ENCODE data around the gene ITGAE. TPM values are rescaled to one million over a fixed set of nuclear protein-coding genes. Genes with fewer than 3 reads are reported as not detected.

Gene ITGAE
- total and polyA plus RNA-seq, 2 experiments from 2014 or later = 11.7 to 44.9 TPM

DNA sequence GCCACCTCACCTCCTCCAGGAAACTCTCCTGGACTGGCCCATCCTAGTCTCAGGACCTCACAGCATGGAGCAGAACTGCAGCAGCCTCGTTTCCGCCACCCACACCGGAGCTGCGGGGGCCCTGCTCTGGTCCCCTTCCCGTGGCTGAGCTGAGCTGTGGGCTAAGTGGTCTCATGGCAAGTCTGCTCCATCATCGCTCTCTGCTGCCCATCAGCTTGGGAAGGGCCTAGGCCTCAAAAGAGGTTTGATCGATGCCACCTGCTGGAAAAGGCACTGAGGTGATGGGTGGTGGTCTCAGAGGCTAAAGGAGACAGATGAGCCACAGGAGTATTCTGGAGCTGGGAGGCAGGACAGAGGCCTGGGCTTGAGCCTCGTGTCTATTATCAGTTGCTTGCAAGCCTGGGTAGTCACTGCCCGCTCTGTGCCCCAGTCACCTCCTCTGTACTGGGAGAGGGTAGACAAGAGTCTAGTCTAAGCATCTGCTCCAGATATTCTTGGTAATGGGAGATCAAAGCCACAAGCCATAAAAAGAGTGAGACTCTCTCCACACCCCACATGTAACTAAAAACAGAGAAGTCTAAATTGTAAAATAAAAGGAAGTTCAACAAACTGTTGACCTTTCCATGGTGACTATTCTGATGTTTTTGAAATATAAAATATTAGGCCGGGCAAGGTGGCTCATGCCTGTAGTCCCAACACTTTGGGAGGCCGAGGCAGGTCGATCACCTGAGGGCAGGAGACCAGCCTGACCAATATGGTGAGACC lies 1.6 kb downstream of the ITGAE start:
- H3K27me3 Mint-ChIP-seq (ENCODE audit: insufficient read depth, low read depth, poor library complexity) = peaks cover 12% of the 10 kb centered on the region
- peak; percentile 36 for ATAC-seq

DNA sequence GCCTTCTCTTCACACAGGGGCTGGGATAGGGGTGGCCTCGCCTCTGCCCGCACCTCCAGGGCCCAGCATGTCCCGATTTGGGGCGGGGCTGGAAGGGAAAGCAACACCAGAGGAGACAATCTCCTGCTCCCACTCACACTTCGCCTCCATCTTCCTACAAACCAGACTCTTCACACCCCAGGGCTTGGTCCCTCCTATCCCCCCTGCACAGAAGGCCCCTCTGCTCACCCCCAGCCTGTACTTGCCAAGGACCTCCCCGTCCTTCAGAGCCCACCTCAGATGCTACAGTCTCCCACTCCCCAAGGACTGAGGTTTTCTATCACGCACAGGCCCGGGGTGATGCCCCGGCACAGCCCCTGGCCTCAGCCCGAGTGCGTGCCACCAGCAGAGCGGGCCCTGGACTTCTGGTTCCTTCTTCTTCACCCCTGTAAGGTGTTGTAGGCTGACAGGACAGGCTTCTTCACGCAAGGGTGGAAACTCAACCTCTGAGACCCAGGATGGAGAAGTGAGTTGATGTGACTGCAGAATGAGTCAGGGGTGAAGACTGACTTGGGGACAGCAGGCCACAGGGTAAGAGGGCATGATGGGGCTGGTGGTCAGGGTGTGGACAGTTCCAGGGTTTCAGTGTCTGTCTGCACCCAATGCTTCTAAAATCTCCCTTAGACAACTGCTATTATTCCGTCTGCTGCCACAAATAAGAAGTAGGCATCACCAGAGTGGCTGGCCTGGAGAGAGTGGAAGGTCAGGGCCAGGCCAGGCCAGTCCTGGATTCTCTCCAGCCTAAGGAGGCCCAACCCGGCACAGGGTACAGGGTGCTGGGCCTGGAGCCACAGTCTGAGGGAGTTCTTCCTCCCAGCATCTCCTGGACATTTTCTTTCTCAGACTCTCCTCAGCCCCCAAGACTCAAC lies 2.5 kb downstream of the ITGAE start:
- H3K4me3 Mint-ChIP-seq = no peak overlapping the region
- H4K20me1 ChIP-seq (replicated peaks; ENCODE audit: insufficient read depth) = no peaks in the 10 kb centered on the region; the same call in none of the 2 replicates
- no peaks in the 10 kb centered on the region for H3K36me3 ChIP-seq (ENCODE audit: insufficient read depth)
- H3K79me2 ChIP-seq (replicated peaks; ENCODE audit: insufficient read depth) = no peaks in the 10 kb centered on the region
- no peak overlapping the region for H3K4me3 ChIP-seq
- H3K4me2 ChIP-seq = no peak overlapping the region
- H3K4me1 Mint-ChIP-seq = peaks cover 4% of the 10 kb centered on the region; the same call in 1 of the 3 replicates
- H3K9me3 Mint-ChIP-seq = no peaks in the 10 kb centered on the region
- H3K27ac Mint-ChIP-seq = no peak overlapping the region; the same call in 1 of the 2 replicates
- H3K27me3 ChIP-seq (ENCODE audit: insufficient read depth) = no peaks in the 10 kb centered on the region
- DNase-seq (ENCODE audit: low spot score) = no peak
- H3F3A ChIP-seq (replicated peaks; ENCODE audit: low read depth) = peaks cover 4% of the 10 kb centered on the region
- H3K36me3 Mint-ChIP-seq (ENCODE audit: low read depth) = no peaks in the 10 kb centered on the region
- peaks cover 10% of the 10 kb centered on the region for H3K27me3 Mint-ChIP-seq (ENCODE audit: insufficient read depth, low read depth, poor library complexity)
- H2AFZ ChIP-seq = no peak overlapping the region
- ATAC-seq = no peak
- no peaks in the 10 kb centered on the region for H3K9me2 ChIP-seq (ENCODE audit: insufficient read depth)
- no peaks in the 10 kb centered on the region for H3K4me1 ChIP-seq (ENCODE audit: insufficient read depth)
- no peak overlapping the region for H3K27ac ChIP-seq (ENCODE audit: low read depth)
- TF ChIP-seq, protein P1, sequence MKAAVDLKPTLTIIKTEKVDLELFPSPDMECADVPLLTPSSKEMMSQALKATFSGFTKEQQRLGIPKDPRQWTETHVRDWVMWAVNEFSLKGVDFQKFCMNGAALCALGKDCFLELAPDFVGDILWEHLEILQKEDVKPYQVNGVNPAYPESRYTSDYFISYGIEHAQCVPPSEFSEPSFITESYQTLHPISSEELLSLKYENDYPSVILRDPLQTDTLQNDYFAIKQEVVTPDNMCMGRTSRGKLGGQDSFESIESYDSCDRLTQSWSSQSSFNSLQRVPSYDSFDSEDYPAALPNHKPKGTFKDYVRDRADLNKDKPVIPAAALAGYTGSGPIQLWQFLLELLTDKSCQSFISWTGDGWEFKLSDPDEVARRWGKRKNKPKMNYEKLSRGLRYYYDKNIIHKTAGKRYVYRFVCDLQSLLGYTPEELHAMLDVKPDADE (IDR thresholded peaks at IDR 0.05) = no peak
- TF ChIP-seq ZNF331 (CRISPR knock-in tag; IDR thresholded peaks at IDR 0.05; ENCODE audit: low read depth) = no peak
- no peak for TF ChIP-seq CREB1 (CRISPR knock-in tag; IDR thresholded peaks at IDR 0.05; ENCODE audit: low read depth)
- no peak for TF ChIP-seq EZH2 (IDR thresholded peaks at IDR 0.05; ENCODE audit: low read depth, unreplicated experiment)
- TF ChIP-seq, protein P2, sequence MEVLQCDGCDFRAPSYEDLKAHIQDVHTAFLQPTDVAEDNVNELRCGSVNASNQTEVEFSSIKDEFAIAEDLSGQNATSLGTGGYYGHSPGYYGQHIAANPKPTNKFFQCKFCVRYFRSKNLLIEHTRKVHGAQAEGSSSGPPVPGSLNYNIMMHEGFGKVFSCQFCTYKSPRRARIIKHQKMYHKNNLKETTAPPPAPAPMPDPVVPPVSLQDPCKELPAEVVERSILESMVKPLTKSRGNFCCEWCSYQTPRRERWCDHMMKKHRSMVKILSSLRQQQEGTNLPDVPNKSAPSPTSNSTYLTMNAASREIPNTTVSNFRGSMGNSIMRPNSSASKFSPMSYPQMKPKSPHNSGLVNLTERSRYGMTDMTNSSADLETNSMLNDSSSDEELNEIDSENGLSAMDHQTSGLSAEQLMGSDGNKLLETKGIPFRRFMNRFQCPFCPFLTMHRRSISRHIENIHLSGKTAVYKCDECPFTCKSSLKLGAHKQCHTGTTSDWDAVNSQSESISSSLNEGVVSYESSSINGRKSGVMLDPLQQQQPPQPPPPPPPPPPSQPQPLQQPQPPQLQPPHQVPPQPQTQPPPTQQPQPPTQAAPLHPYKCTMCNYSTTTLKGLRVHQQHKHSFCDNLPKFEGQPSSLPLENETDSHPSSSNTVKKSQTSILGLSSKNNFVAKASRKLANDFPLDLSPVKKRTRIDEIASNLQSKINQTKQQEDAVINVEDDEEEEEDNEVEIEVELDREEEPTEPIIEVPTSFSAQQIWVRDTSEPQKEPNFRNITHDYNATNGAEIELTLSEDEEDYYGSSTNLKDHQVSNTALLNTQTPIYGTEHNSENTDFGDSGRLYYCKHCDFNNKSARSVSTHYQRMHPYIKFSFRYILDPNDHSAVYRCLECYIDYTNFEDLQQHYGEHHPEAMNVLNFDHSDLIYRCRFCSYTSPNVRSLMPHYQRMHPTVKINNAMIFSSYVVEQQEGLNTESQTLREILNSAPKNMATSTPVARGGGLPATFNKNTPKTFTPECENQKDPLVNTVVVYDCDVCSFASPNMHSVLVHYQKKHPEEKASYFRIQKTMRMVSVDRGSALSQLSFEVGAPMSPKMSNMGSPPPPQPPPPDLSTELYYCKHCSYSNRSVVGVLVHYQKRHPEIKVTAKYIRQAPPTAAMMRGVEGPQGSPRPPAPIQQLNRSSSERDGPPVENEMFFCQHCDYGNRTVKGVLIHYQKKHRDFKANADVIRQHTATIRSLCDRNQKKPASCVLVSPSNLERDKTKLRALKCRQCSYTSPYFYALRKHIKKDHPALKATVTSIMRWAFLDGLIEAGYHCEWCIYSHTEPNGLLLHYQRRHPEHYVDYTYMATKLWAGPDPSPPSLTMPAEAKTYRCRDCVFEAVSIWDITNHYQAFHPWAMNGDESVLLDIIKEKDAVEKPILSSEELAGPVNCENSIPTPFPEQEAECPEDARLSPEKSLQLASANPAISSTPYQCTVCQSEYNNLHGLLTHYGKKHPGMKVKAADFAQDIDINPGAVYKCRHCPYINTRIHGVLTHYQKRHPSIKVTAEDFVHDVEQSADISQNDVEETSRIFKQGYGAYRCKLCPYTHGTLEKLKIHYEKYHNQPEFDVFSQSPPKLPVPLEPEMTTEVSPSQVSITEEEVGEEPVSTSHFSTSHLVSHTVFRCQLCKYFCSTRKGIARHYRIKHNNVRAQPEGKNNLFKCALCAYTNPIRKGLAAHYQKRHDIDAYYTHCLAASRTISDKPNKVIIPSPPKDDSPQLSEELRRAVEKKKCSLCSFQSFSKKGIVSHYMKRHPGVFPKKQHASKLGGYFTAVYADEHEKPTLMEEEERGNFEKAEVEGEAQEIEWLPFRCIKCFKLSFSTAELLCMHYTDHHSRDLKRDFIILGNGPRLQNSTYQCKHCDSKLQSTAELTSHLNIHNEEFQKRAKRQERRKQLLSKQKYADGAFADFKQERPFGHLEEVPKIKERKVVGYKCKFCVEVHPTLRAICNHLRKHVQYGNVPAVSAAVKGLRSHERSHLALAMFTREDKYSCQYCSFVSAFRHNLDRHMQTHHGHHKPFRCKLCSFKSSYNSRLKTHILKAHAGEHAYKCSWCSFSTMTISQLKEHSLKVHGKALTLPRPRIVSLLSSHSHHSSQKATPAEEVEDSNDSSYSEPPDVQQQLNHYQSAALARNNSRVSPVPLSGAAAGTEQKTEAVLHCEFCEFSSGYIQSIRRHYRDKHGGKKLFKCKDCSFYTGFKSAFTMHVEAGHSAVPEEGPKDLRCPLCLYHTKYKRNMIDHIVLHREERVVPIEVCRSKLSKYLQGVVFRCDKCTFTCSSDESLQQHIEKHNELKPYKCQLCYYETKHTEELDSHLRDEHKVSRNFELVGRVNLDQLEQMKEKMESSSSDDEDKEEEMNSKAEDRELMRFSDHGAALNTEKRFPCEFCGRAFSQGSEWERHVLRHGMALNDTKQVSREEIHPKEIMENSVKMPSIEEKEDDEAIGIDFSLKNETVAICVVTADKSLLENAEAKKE (CRISPR knock-in tag; IDR thresholded peaks at IDR 0.05) = no peak
- no peak for TF ChIP-seq JUNB (IDR thresholded peaks at IDR 0.05; ENCODE audit: unreplicated experiment)

More for the DNA sequence above, 1.6 kb downstream of the ITGAE start:
- Mint-ChIP-seq H3K36me3 (ENCODE audit: low read depth) (no peaks in the 10 kb centered on the region), H3K9me3 (no peaks in the 10 kb centered on the region), H3K4me1 (peaks cover 4% of the 10 kb centered on the region; the same call in 1 of the 3 replicates), H3K4me3 (no peak overlapping the region; the same call in 2 of the 3 replicates), H3K27ac (no peak overlapping the region)
- no peak for DNase-seq (ENCODE audit: low spot score)
- Histone ChIP-seq H3K9me2 (ENCODE audit: insufficient read depth) (no peaks in the 10 kb centered on the region), H4K20me1 (replicated peaks; ENCODE audit: insufficient read depth) (no peaks in the 10 kb centered on the region; the same call in none of the 2 replicates), H3K4me2 (no peak overlapping the region), H3K4me1 (ENCODE audit: insufficient read depth) (no peaks in the 10 kb centered on the region), H3K27ac (ENCODE audit: low read depth) (no peak overlapping the region), H3K79me2 (replicated peaks; ENCODE audit: insufficient read depth) (no peaks in the 10 kb centered on the region), H3K36me3 (ENCODE audit: insufficient read depth) (no peaks in the 10 kb centered on the region), H3K27me3 (ENCODE audit: insufficient read depth) (no peaks in the 10 kb centered on the region), H2AFZ (no peak overlapping the region), H3K4me3 (no peak overlapping the region), H3F3A (replicated peaks; ENCODE audit: low read depth) (peaks cover 4% of the 10 kb centered on the region)
- TF ChIP-seq, protein P3, sequence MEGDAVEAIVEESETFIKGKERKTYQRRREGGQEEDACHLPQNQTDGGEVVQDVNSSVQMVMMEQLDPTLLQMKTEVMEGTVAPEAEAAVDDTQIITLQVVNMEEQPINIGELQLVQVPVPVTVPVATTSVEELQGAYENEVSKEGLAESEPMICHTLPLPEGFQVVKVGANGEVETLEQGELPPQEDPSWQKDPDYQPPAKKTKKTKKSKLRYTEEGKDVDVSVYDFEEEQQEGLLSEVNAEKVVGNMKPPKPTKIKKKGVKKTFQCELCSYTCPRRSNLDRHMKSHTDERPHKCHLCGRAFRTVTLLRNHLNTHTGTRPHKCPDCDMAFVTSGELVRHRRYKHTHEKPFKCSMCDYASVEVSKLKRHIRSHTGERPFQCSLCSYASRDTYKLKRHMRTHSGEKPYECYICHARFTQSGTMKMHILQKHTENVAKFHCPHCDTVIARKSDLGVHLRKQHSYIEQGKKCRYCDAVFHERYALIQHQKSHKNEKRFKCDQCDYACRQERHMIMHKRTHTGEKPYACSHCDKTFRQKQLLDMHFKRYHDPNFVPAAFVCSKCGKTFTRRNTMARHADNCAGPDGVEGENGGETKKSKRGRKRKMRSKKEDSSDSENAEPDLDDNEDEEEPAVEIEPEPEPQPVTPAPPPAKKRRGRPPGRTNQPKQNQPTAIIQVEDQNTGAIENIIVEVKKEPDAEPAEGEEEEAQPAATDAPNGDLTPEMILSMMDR (conservative IDR thresholded peaks at IDR 0.05; ENCODE audit: low read depth in 2 of 2) = peak in 1 of 2 experiments; percentile 54; a peak in 2 of 4 replicates
- TF ChIP-seq POLR2AphosphoS5 (IDR thresholded peaks at IDR 0.05; ENCODE audit: low read depth) = no peak

Data from GM23338 (cell line).